ENCODE data around the gene GAGE2A.
"Not testable (repeated sequence)": the region's sequence is repeated elsewhere in the genome, so short reads cannot be mapped to it uniquely, and the experiment has no call there.

DNA sequence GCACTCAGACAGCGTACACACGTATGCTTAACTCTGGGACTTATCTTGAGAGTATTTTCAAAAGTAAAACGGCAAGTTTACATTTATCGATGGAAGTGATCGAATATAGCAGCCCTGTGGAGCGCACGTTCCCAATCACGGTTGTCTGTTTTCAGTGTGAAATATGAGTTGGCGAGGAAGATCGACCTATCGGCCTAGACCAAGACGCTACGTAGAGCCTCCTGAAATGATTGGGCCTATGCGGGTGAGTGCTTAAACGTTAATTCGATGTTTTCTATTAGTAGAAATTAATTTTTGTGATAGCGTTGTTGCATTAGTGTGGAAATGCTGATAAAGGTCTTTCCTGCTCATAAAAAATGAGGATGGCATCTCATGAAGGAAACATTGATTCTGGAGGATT lies 1.2 kb downstream of the GAGE2A start:
- TF ChIP-seq CTCF (IDR thresholded peaks at IDR 0.05; ENCODE audit: low read depth, low read length); EZH2phosphoT487 (IDR thresholded peaks at IDR 0.05; ENCODE audit: low read depth): not testable (repeated sequence)

All from OCI-LY3 (cell line).